CD4-positive, alpha-beta T cell treated with Interferon alpha-2 for 1 hour (primary cell): Measurements from ENCODE around the gene PDGFB.
"Not testable (repeated sequence)": the region's sequence is repeated elsewhere in the genome, so short reads cannot be mapped to it uniquely, and the experiment has no call there.

Source experiments
- DNase-seq, 2 donors: peaks; one replicate each; pipeline ENCODE4 v3.0.0-alpha.2; 2020 to 2022

Gene PDGFB

GRCh38 chr22:39223091-39223710 is 21.6 kb downstream of the PDGFB start:
- DNase-seq = peak in 1 of 2 donors; percentile 26

- no peak for DNase-seq
Observed at GRCh38 chr22:39221999-39222686, 22.6 kb downstream of the PDGFB start.

- no peak for DNase-seq
Observed at GRCh38 chr22:39220890-39221850, 23.6 kb downstream of the PDGFB start.

GRCh38 chr22:39220450-39220849 is 24.3 kb downstream of the PDGFB start:
- no peak for DNase-seq

- no peak for DNase-seq
Observed at GRCh38 chr22:39219071-39220039, 25.4 kb downstream of the PDGFB start.

- not testable (repeated sequence) for DNase-seq
Observed at GRCh38 chr22:39218432-39218831, 26.4 kb downstream of the PDGFB start.

GRCh38 chr22:39216143-39216490 is 28.7 kb downstream of the PDGFB start:
- no peak for DNase-seq

- DNase-seq = peak; percentile 26 to 42
Observed at GRCh38 chr22:39215426-39216142, 29.2 kb downstream of the PDGFB start.

- DNase-seq = no peak
Observed at GRCh38 chr22:39215070-39215396, 29.7 kb downstream of the PDGFB start.

GRCh38 chr22:39214383-39215069 is 30.3 kb downstream of the PDGFB start:
- DNase-seq = no peak

- no peak for DNase-seq
Observed at GRCh38 chr22:39214006-39214382, 30.8 kb downstream of the PDGFB start.

GRCh38 chr22:39212721-39213376 is 31.9 kb downstream of the PDGFB start:
- DNase-seq = no peak

- no peak for DNase-seq
Observed at GRCh38 chr22:39209756-39210155, 35.0 kb downstream of the PDGFB start.

GRCh38 chr22:39208013-39208680 is 36.6 kb downstream of the PDGFB start:
- no peak for DNase-seq

GRCh38 chr22:39207141-39208012 is 37.4 kb downstream of the PDGFB start:
- no peak for DNase-seq

GRCh38 chr22:39206491-39206890 is 38.3 kb downstream of the PDGFB start:
- no peak for DNase-seq

- peak; percentile 42 to 61 for DNase-seq
Observed at GRCh38 chr22:39205344-39206021, 39.3 kb downstream of the PDGFB start.

- no peak for DNase-seq
Observed at GRCh38 chr22:39204216-39204615, 40.6 kb downstream of the PDGFB start.
